Neuronal stem cell (in vitro differentiated cells): ENCODE measurements around the gene AFP.

Experiments
- DNase-seq: peaks from one replicate; pipeline ENCODE4 v3.0.0-alpha.2; 2013; ENCODE audit warnings: low spot score
- H2AFZ ChIP-seq: one replicate; pipeline ENCODE4 v1.6.1; 2013; ENCODE audit warnings: mild to moderate bottlenecking, low read length, inconsistent platforms
- H2AK5ac ChIP-seq: 2 replicates; pipeline ENCODE4 v1.6.1; 2013; ENCODE audit warnings: low read depth, mild to moderate bottlenecking, inconsistent platforms, low read length, moderate library complexity, mixed read lengths
- H2BK120ac ChIP-seq: 2 replicates; pipeline ENCODE4 v1.6.1; 2013; ENCODE audit warnings: low read depth, mild to moderate bottlenecking, inconsistent platforms, low read length, moderate library complexity, mixed read lengths
- H2BK12ac ChIP-seq: one replicate; pipeline ENCODE4 v1.6.1; 2013; ENCODE audit warnings: low read length, inconsistent platforms
- H2BK15ac ChIP-seq: 2 replicates; pipeline ENCODE4 v1.6.1; 2013; ENCODE audit warnings: mild to moderate bottlenecking, low read length, inconsistent platforms, mixed read lengths
- H2BK5ac ChIP-seq: one replicate; pipeline ENCODE4 v1.6.1; 2013; ENCODE audit warnings: inconsistent platforms, mild to moderate bottlenecking, low read length, moderate library complexity
- H3K14ac ChIP-seq: one replicate; pipeline ENCODE4 v1.6.1; 2013; ENCODE audit warnings: low read length, inconsistent platforms
- H3K18ac ChIP-seq: 2 replicates; pipeline ENCODE4 v1.6.1; 2013; ENCODE audit warnings: low read length, inconsistent platforms
- H3K23ac ChIP-seq: 2 replicates; pipeline ENCODE4 v1.6.1; 2013; ENCODE audit warnings: low read depth, mild to moderate bottlenecking, mixed read lengths, low read length, inconsistent platforms; ENCODE audit not compliant: poor library complexity
- H3K27ac ChIP-seq: replicated peaks from 3 replicates; pipeline ENCODE4 v1.5.1; 2013; ENCODE audit warnings: low read length, inconsistent platforms
- H3K27me3 ChIP-seq, 3 experiments: 2 replicates each; pipeline ENCODE4 v1.6.1; 2013; ENCODE audit warnings: low read length in 3 of 3, mild to moderate bottlenecking in 2 of 3, inconsistent platforms in 1 of 3, low read depth in 1 of 3, mixed read lengths in 1 of 3, moderate library complexity in 1 of 3; ENCODE audit not compliant: control insufficient read depth in 3 of 3, insufficient read depth in 3 of 3
- H3K36me3 ChIP-seq, 2 donors: replicated peaks in 1 of 2; 2 replicates each; pipeline ENCODE4 v1.6.1; 2013; ENCODE audit warnings: low read length in 2 of 2; ENCODE audit not compliant: control insufficient read depth in 2 of 2, insufficient read depth in 2 of 2
- H3K4ac ChIP-seq: 2 replicates; pipeline ENCODE4 v1.6.1; 2013; ENCODE audit warnings: inconsistent platforms, mild to moderate bottlenecking, low read length, moderate library complexity
- H3K4me1 ChIP-seq, 2 donors: 1 replicate in 1 of 2; 2 replicates in 1 of 2; pipeline ENCODE4 v1.6.1; 2013; ENCODE audit warnings: low read length in 2 of 2, low read depth in 1 of 2; ENCODE audit not compliant: control insufficient read depth in 2 of 2, insufficient read depth in 1 of 2
- H3K4me2 ChIP-seq: one replicate; pipeline ENCODE4 v1.6.1; 2013; ENCODE audit warnings: mild to moderate bottlenecking, low read length, inconsistent platforms; ENCODE audit not compliant: insufficient read depth, poor library complexity, severe bottlenecking
- H3K4me3 ChIP-seq, 2 donors: 2 replicates each; pipeline ENCODE4 v1.5.1; 2013; ENCODE audit warnings: low read length in 2 of 2, mild to moderate bottlenecking in 2 of 2, inconsistent platforms in 1 of 2, moderate library complexity in 1 of 2
- H3K79me1 ChIP-seq: one replicate; pipeline ENCODE4 v1.6.1; 2013; ENCODE audit warnings: low read depth, mild to moderate bottlenecking, inconsistent platforms, low read length, moderate library complexity
- H3K9ac ChIP-seq: one replicate; pipeline ENCODE4 v1.6.1; 2013; ENCODE audit warnings: mild to moderate bottlenecking, low read depth, low read length, inconsistent platforms; ENCODE audit not compliant: poor library complexity
- H3K9me3 ChIP-seq, 2 donors: replicated peaks in 1 of 2; 2 replicates each; pipeline versions ENCODE3 to v1.6.1; 2013; ENCODE audit warnings: low read length in 2 of 2, mild to moderate bottlenecking in 2 of 2, inconsistent platforms in 1 of 2, low read depth in 1 of 2, mixed read lengths in 1 of 2, moderate library complexity in 1 of 2; ENCODE audit not compliant: control insufficient read depth in 2 of 2, insufficient read depth in 1 of 2
- H4K8ac ChIP-seq: one replicate; pipeline ENCODE4 v1.6.1; 2013; ENCODE audit warnings: low read depth, mild to moderate bottlenecking, inconsistent platforms, low read length, moderate library complexity
- H4K91ac ChIP-seq: one replicate; pipeline ENCODE4 v1.6.1; 2013; ENCODE audit warnings: low read length, low read depth, mild to moderate bottlenecking, inconsistent platforms; ENCODE audit not compliant: poor library complexity
- WGBS, 2 donors: extraction: QIAGEN DNeasy Blood & Tissue Kit; methylation state at CpG; one replicate each; pipeline ENCODE4 v1.1.7; 2013; ENCODE audit warnings: missing lambda C conversion rate in 2 of 2, mixed read lengths in 1 of 2; ENCODE audit not compliant: insufficient read length in 2 of 2, insufficient replicate concordance in 1 of 2; ENCODE audit errors: extremely low coverage in 2 of 2; 5-methylcytosine and 5-hydroxymethylcytosine counted together

Gene AFP

GRCh38 chr4:73486497-73486896 is 50.5 kb downstream of the AFP start:
- DNase-seq: no peak
- no peak overlapping the region for H2AFZ ChIP-seq
- no CpG with 5 or more reads among the region's 1 CpG for WGBS, 2 donors

GRCh38 chr4:73487233-73487632 is 51.2 kb downstream of the AFP start:
- Histone ChIP-seq H3K14ac (no peak overlapping the region), H3K9me3 (no peaks in the 10 kb centered on the region), H3K27ac (no peak overlapping the region), H2BK5ac (no peak overlapping the region), H3K4me2 (no peak overlapping the region), H2BK120ac (no peak overlapping the region), H2BK15ac (no peak overlapping the region), H3K36me3 (no peaks in the 10 kb centered on the region), H3K4ac (no peak overlapping the region), H4K8ac (no peak overlapping the region), H4K91ac (no peak overlapping the region), H3K27me3 (no peaks in the 10 kb centered on the region), H3K79me1 (no peaks in the 10 kb centered on the region), H3K18ac (no peak overlapping the region), H2BK12ac (no peak overlapping the region), H3K9ac (no peak overlapping the region), H3K23ac (no peak overlapping the region), H3K4me3 (no peak overlapping the region), H2AK5ac (no peak overlapping the region), H2AFZ (no peak overlapping the region), H3K4me1 (no peaks in the 10 kb centered on the region)
- DNase-seq: no peak
- no CpG with 5 or more reads among the region's 1 CpG for WGBS, 2 donors

More at GRCh38 chr4:73486497-73486896, 50.5 kb downstream of the AFP start:
- no peaks in the 10 kb centered on the region for H3K79me1 ChIP-seq
- H3K14ac ChIP-seq: no peak overlapping the region
- H3K4ac ChIP-seq: no peak overlapping the region
- no peak overlapping the region for H3K18ac ChIP-seq
- no peaks in the 10 kb centered on the region for H3K4me1 ChIP-seq
- no peak overlapping the region for H2AK5ac ChIP-seq
- H3K27ac ChIP-seq: no peak overlapping the region
- H2BK120ac ChIP-seq: no peak overlapping the region
- H4K91ac ChIP-seq: no peak overlapping the region
- H3K4me3 ChIP-seq: no peak overlapping the region
- H2BK15ac ChIP-seq: no peak overlapping the region
- no peaks in the 10 kb centered on the region for H3K27me3 ChIP-seq
- H2BK5ac ChIP-seq: no peak overlapping the region
- no peak overlapping the region for H4K8ac ChIP-seq
- H3K4me2 ChIP-seq: no peak overlapping the region
- no peak overlapping the region for H3K9ac ChIP-seq
- no peaks in the 10 kb centered on the region for H3K36me3 ChIP-seq
- no peak overlapping the region for H3K23ac ChIP-seq
- no peak overlapping the region for H2BK12ac ChIP-seq
- no peaks in the 10 kb centered on the region for H3K9me3 ChIP-seq

- Histone ChIP-seq H3K4me1 (peaks cover 0 to 3% of the 10 kb centered on the region in 2 donors), H3K9me3 (no peaks in the 10 kb centered on the region), H3K4me2 (no peak overlapping the region), H2BK15ac (no peak overlapping the region), H3K79me1 (no peaks in the 10 kb centered on the region), H3K36me3 (no peaks in the 10 kb centered on the region), H2AFZ (no peak overlapping the region), H3K27ac (no peak overlapping the region), H3K18ac (no peak overlapping the region), H3K9ac (no peak overlapping the region), H3K4ac (no peak overlapping the region), H2BK120ac (no peak overlapping the region), H4K8ac (no peak overlapping the region), H3K4me3 (no peak overlapping the region), H2BK5ac (no peak overlapping the region), H2BK12ac (no peak overlapping the region), H3K14ac (no peak overlapping the region), H4K91ac (no peak overlapping the region), H2AK5ac (no peak overlapping the region), H3K27me3 (no peaks in the 10 kb centered on the region), H3K23ac (no peak overlapping the region)
- DNase-seq: no peak
- WGBS, 2 donors: no CpG with 5 or more reads among the region's 4 CpGs
Observed at GRCh38 chr4:73499996-73500765, 64.2 kb downstream of the AFP start.

GRCh38 chr4:73501664-73502265 is 65.7 kb downstream of the AFP start:
- Histone ChIP-seq H2BK5ac (no peak overlapping the region), H3K4me3 (no peak overlapping the region), H2BK15ac (no peak overlapping the region), H2BK12ac (no peak overlapping the region), H3K36me3 (no peaks in the 10 kb centered on the region), H3K27ac (no peak overlapping the region), H2BK120ac (no peak overlapping the region), H3K9ac (no peak overlapping the region), H4K91ac (no peak overlapping the region), H3K27me3 (no peaks in the 10 kb centered on the region), H3K14ac (no peak overlapping the region), H3K18ac (no peak overlapping the region), H3K79me1 (no peaks in the 10 kb centered on the region), H4K8ac (no peak overlapping the region), H3K9me3 (no peaks in the 10 kb centered on the region), H3K4me2 (no peak overlapping the region), H3K23ac (no peak overlapping the region), H3K4ac (no peak overlapping the region), H2AFZ (no peak overlapping the region), H3K4me1 (peaks cover 0 to 3% of the 10 kb centered on the region in 2 donors), H2AK5ac (no peak overlapping the region)
- no CpG with 5 or more reads among the region's 5 CpGs for WGBS, 2 donors
- no peak for DNase-seq
